Esophagus squamous epithelium (tissue), 5 donors: Measurements from ENCODE around the gene LRRC37A3. TPM values are rescaled to one million over a fixed set of nuclear protein-coding genes. Genes with fewer than 3 reads are reported as not detected.
A peak's percentile ranks its signal among the peaks of the same experiment; 100 is the strongest.
"Not testable (repeated sequence)": the region's sequence is repeated elsewhere in the genome, so short reads cannot be mapped to it uniquely, and the experiment has no call there.

Experiments
- DNase-seq: peaks from one replicate; lab custom pipeline; 2025; lab: John Stamatoyannopoulos, UW
- H3K27ac ChIP-seq, 4 donors: fragments of 200-600 bp; sonication (generic); one replicate each; pipeline ENCODE4 v1.5.1; 2016 to 2019; ENCODE audit warnings: mild to moderate bottlenecking in 1 of 4
- H3K27me3 ChIP-seq, 4 donors: fragments of 200-600 bp; sonication (generic); 1 replicate in 3 of 4; 2 replicates in 1 of 4; pipeline versions ENCODE4 v1.5.1 to v1.6.0; 2017 to 2021; ENCODE audit warnings: antibody characterized with exemption in 1 of 4
- H3K36me3 ChIP-seq, 3 donors: fragments of 200-600 bp; sonication (generic); one replicate each; pipeline ENCODE4 v1.5.1; 2016 to 2019
- H3K4me1 ChIP-seq, 3 donors: fragments of 200-600 bp; sonication (generic); one replicate each; pipeline ENCODE4 v1.5.1; 2017 to 2019
- H3K4me3 ChIP-seq, 4 donors: fragments of 200-600 bp; sonication (generic); 1 replicate in 3 of 4; 2 replicates in 1 of 4; pipeline ENCODE4 v1.5.1; 2016 to 2019; ENCODE audit warnings: mild to moderate bottlenecking in 2 of 4, moderate library complexity in 1 of 4
- H3K9me3 ChIP-seq, 3 donors: fragments of 200-600 bp; sonication (generic); one replicate each; pipeline ENCODE4 v1.5.1; 2016 to 2019
- POLR2A ChIP-seq, 4 donors: fragments of 450-650 bp; IDR thresholded peaks; one replicate each; pipeline ENCODE4 v1.6.1; 2017; ENCODE audit warnings: antibody characterized with exemption in 4 of 4, mild to moderate bottlenecking in 4 of 4, moderate library complexity in 3 of 4
- WGBS, 2 donors: methylation state at CpG; one replicate each; pipeline ENCODE4 v1.1.5; 2018; 5-methylcytosine and 5-hydroxymethylcytosine counted together
- intact Hi-C: fragments of 100-400 bp; cut with DNase I; formaldehyde crosslinking; loops from one replicate; pipeline ENCODE4 v1.15.0; 2022
- total RNA-seq, 4 donors: library from RNA; depleted of rRNA; stranded (reverse); fragments of >200 nt; gene quantifications; one replicate each; pipeline ENCODE4 v1.1.0, GENCODE V29; 2016
- TF ChIP-seq, protein P1 (sequence below), 6 experiments: fragments of 450-650 bp in 4 of 6; fragments of 200-600 bp in 2 of 6; sonication (generic) in 2 of 6; IDR thresholded peaks; one replicate each; pipeline ENCODE4 v1.5.1; 2016 to 2019; ENCODE audit warnings: antibody characterized with exemption in 6 of 6, mild to moderate bottlenecking in 4 of 6, moderate library complexity in 4 of 6
- donor health status: DM: yes; HTN: yes; CAD: no.

The LRRC37A3 gene
- total RNA-seq, 4 donors from 2014 or later, result 2.3 to 6.9 (median 3.8) TPM

DNA sequence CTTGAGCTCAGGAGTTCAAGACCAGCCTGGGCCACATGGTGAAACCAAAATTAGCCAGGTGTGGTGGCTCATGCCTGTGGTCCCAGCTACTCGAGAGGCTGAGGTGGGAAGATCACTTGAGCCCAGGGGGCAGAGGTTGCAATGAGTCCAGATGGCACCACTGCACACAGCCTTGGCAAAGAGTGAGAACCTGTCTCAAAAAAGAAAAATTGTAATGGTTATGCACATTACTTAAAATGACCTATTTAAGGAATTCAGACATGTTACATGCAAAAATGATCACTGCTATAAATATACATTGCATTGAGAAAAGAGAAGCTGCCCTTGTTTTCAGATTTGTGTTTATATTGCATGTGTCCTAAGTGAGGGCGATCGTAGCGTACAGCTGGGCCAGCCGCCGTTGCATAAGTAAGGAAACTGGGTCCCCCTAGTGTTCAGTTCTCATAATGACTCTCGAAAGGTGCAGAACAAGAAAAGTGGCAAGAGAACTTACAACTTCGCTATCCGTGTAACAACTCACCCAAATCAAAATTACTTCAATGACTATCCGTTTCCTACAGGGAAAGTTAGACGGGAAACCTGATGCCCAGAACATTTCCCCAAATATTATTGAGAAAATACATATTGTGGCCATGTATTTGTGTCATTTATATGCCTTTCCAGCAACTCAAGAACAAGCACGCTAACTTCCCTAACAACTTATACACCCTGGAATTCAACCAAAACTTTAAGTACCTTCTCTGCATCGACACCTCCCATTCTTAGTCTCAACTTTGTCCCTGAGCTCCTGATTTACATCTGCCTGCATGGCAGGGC lies 42.5 kb upstream of the LRRC37A3 start:
- peak overlapping the region in 3 of 4 donors; percentile 14 to 44 (median 16) for H3K4me3 ChIP-seq
- H3K27ac ChIP-seq, result peak overlapping the region in 3 of 4 donors; percentile 34 to 60 (median 56)

DNA sequence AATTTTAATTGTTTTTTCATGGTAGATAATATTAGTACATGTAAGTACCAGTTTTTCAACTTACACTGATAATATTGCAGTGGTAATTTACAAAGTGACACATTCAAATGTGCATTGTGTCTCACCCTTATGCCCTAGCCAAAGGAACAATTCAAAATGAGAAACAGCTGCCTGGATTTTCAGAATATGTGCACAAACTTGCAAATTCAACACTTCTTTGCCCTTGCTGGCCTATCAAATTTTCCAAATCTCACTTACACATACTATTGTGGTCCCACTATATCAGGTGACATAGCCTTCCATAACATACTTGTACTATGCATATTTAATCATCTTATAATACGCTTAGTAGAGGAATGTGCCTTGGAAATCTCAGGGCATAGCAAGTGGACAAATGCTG lies 32.6 kb upstream of the LRRC37A3 start:
- DNase-seq, result no peak
- no peaks in the 10 kb centered on the region for H3K36me3 ChIP-seq
- no peak overlapping the region for H3K27ac ChIP-seq
- intact Hi-C loops, result no loop called here
- H3K27me3 ChIP-seq, result no peaks in the 10 kb centered on the region
- H3K4me3 ChIP-seq, result no peak overlapping the region
- WGBS, 2 donors, result 92 to 100% methylated on average over 1 of the region's 1 CpG
- no peaks in the 10 kb centered on the region for H3K4me1 ChIP-seq
- TF ChIP-seq, protein P1, sequence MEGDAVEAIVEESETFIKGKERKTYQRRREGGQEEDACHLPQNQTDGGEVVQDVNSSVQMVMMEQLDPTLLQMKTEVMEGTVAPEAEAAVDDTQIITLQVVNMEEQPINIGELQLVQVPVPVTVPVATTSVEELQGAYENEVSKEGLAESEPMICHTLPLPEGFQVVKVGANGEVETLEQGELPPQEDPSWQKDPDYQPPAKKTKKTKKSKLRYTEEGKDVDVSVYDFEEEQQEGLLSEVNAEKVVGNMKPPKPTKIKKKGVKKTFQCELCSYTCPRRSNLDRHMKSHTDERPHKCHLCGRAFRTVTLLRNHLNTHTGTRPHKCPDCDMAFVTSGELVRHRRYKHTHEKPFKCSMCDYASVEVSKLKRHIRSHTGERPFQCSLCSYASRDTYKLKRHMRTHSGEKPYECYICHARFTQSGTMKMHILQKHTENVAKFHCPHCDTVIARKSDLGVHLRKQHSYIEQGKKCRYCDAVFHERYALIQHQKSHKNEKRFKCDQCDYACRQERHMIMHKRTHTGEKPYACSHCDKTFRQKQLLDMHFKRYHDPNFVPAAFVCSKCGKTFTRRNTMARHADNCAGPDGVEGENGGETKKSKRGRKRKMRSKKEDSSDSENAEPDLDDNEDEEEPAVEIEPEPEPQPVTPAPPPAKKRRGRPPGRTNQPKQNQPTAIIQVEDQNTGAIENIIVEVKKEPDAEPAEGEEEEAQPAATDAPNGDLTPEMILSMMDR (IDR thresholded peaks at IDR 0.05), result no peak
- no peak for TF ChIP-seq POLR2A (IDR thresholded peaks at IDR 0.05)
- no peaks in the 10 kb centered on the region for H3K9me3 ChIP-seq

More for the DNA sequence above, 42.5 kb upstream of the LRRC37A3 start:
- H3K36me3 ChIP-seq, DNase-seq, H3K9me3 ChIP-seq, H3K27me3 ChIP-seq: not testable (repeated sequence)
- intact Hi-C loops, result loop anchor here (10.0 kb wide), 1 partner anchor 143 kb away; no protein-coding TSS in a partner anchor
- peaks cover 3 to 45% (median 15%) of the 10 kb centered on the region in 3 donors for H3K4me1 ChIP-seq
- WGBS, 2 donors, result 4 to 5% methylated on average over 13 of the region's 13 CpGs
- TF ChIP-seq, protein P1 (IDR thresholded peaks at IDR 0.05), result peak in 5 of 6 experiments; percentile 66 to 88 (median 83)

DNA sequence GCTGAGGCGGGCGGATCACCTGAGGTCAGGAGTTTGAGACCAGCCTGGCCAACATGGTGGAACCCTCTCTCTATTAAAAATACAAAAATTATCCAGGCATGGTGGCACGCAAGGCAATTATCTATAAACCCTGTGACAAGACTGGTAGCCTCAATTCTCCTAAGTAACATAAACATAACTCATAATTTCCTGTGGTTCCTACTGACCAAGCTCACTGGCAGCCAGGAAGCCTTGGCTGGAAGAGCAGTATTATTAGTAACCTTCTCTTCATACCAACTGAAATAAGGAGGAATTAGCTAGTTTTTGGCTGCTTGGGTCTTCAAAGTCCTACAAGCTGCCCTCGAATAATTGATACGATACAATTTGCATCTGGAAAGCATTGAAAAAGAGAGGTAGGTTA lies 31.6 kb upstream of the LRRC37A3 start:
- 93% methylated on average over 5 of the region's 5 CpGs for WGBS, 2 donors
- Histone ChIP-seq H3K36me3 (no peaks in the 10 kb centered on the region), H3K27me3 (no peaks in the 10 kb centered on the region), H3K27ac (no peak overlapping the region), H3K9me3 (no peaks in the 10 kb centered on the region), H3K4me1 (no peaks in the 10 kb centered on the region), H3K4me3 (no peak overlapping the region)
- no peak for DNase-seq
- TF ChIP-seq, protein P1 (IDR thresholded peaks at IDR 0.05), result no peak
- no peak for TF ChIP-seq POLR2A (IDR thresholded peaks at IDR 0.05)
- intact Hi-C loops, result no loop called here

DNA sequence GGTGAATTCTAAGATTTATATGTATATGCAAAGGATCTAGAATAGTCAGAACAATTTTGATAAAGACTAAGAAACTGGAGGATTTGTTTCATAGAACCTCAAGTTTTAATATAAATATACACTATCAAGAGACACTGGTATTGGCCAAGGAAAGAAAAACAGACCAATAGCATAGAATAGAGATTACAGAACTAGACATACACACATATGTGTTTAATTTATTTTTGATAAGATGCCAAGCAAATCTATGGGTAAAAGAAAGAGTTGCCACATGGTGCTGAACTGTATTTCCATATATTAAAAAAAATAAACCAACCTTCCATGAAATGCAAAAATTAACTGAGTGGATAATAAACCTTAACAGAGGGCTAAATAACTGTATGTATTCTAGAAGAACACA lies 27.9 kb upstream of the LRRC37A3 start:
- Histone ChIP-seq H3K27ac (no peak overlapping the region), H3K36me3 (no peaks in the 10 kb centered on the region), H3K4me3 (no peak overlapping the region), H3K9me3 (no peaks in the 10 kb centered on the region), H3K4me1 (no peaks in the 10 kb centered on the region), H3K27me3 (no peaks in the 10 kb centered on the region)
- TF ChIP-seq, protein P1 (IDR thresholded peaks at IDR 0.05), result no peak
- TF ChIP-seq POLR2A (IDR thresholded peaks at IDR 0.05), result no peak
- no peak for DNase-seq
- intact Hi-C loops, result no loop called here

DNA sequence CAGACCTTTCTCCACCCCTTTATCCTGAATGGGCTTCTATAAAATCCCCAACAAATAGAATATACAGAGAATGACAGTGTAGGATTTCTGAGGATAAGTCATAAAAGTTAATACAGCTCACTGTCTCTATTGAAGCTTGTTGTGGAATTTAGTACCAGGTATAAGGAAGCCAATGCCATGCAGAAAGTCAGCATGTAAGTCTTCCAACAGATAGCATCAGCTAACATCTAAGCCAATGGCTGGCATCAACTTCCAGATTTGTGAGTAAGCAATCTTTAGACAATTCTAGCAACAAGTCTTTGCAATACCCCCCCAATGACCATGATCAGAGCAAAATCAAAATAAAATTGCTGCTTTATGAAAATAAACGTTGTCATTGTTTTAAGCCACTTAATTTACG lies 22.5 kb upstream of the LRRC37A3 start:
- 88% methylated on average over 2 of the region's 2 CpGs for WGBS, 2 donors
- Histone ChIP-seq H3K36me3 (no peaks in the 10 kb centered on the region), H3K9me3 (no peaks in the 10 kb centered on the region), H3K4me3 (no peak overlapping the region), H3K27me3 (no peaks in the 10 kb centered on the region), H3K27ac (no peak overlapping the region), H3K4me1 (peaks cover 0 to 24% (median 5%) of the 10 kb centered on the region in 3 donors)
- DNase-seq, result no peak
- TF ChIP-seq, protein P1 (IDR thresholded peaks at IDR 0.05), result no peak
- no peak for TF ChIP-seq POLR2A (IDR thresholded peaks at IDR 0.05)
- intact Hi-C loops, result no loop called here
